Measurements from ENCODE around the gene CNTRL. TPM values are rescaled to one million over a fixed set of nuclear protein-coding genes. Genes with fewer than 3 reads are reported as not detected.
"Not testable (repeated sequence)": the region's sequence is repeated elsewhere in the genome, so short reads cannot be mapped to it uniquely, and the experiment has no call there.

The CNTRL gene, protein sequence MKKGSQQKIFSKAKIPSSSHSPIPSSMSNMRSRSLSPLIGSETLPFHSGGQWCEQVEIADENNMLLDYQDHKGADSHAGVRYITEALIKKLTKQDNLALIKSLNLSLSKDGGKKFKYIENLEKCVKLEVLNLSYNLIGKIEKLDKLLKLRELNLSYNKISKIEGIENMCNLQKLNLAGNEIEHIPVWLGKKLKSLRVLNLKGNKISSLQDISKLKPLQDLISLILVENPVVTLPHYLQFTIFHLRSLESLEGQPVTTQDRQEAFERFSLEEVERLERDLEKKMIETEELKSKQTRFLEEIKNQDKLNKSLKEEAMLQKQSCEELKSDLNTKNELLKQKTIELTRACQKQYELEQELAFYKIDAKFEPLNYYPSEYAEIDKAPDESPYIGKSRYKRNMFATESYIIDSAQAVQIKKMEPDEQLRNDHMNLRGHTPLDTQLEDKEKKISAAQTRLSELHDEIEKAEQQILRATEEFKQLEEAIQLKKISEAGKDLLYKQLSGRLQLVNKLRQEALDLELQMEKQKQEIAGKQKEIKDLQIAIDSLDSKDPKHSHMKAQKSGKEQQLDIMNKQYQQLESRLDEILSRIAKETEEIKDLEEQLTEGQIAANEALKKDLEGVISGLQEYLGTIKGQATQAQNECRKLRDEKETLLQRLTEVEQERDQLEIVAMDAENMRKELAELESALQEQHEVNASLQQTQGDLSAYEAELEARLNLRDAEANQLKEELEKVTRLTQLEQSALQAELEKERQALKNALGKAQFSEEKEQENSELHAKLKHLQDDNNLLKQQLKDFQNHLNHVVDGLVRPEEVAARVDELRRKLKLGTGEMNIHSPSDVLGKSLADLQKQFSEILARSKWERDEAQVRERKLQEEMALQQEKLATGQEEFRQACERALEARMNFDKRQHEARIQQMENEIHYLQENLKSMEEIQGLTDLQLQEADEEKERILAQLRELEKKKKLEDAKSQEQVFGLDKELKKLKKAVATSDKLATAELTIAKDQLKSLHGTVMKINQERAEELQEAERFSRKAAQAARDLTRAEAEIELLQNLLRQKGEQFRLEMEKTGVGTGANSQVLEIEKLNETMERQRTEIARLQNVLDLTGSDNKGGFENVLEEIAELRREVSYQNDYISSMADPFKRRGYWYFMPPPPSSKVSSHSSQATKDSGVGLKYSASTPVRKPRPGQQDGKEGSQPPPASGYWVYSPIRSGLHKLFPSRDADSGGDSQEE (N-terminal part only)
- 85.8 and 86.2 TPM in 2 replicates for total RNA-seq

DNA sequence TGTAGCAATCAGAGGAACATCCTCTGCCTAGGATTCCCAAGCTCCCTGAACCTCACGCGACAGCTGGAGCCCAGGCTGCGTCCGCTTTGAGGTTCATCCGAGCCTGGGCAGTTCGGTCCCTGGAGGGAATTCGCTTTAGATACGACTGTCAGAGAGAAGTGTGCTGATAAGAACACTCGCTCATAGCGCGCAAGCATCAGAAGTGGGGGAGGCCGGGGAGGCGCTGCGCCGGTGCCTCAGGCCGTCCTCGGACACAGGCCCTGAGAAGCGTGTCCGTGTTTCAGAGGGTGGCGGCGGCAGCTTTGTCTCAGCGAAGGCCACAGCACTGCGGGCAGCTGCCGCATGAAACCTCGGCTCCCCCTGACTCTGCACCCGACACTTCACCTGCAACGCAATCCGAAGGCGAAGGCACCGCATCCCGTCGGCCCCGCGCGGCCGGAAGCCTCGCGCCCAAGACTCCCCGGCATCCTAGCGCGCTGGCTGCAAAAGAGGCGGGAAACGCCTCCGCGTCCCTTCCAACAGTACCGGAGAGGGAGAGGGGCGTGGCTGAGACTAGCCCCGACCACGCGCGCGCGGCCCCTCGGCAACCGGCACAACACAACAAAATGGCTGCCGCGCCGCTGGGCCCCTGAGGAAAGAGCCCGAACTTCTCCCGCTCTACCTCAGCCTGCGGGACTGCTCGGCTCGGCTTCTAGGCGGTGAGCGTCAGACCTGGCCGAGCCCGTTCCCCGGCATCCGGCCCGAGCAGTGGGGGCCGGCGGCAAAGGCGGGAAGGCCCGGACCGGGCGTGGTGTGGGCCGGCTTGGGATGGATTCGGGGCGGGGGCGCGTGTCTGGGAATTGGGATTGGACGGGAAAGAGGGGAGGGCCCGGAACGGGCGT lies at the start of gene CNTRL:
CNTRL (plus strand) TSS at position 586 of the 881 bp plus-strand sequence. CDS start 13,372 bp downstream, outside the sequence.
- intact Hi-C loops (cut with micrococcal nuclease): loop anchor here (1.0 to 10.0 kb wide), 9 partner anchors 47 to 460 kb away; partner anchors contain the start of genes PHF19, PSMD5, RAB14 and TRAF1

DNA sequence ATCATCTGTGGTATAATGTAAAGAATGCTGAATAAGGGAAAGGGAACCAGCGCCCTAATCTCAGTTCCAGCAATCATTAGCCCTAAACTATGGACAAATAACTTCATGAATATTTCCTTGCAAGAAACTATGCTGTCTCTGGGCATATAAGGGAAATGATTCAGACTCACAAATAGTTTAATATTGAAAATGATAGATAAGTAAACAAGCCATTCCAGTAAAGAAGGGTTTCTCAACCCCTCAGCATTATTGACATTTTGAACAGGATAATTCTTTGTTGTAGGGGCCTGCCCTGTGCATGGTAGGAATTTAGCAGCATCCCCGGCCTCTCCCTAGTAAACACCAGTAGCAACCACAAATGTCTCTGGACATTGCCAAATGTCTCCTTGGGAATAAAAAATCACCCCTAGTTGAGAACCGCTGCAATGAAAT lies 48.5 kb upstream of the CNTRL start:
- intact Hi-C loops (cut with micrococcal nuclease): no loop called here

DNA sequence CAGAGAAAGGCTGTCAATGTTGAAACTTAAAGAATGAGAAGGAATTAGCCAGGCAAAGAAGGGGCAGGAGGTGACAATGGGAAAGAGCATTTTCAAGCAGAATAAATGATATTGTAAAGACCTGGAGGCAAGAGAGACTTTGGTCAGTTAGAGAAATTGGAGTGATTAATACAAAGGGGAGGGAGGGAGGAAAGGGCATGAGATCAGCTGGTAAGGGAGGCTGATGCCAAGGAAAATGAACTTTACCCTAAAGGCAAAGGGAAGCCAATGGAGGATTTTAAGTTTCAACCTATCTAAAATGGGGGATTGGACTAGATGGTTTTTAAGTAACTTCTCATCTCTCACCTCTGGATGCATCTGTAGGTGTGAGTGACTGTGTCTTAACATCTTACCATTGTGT lies 48.0 kb upstream of the CNTRL start:
- intact Hi-C loops (cut with micrococcal nuclease): no loop called here

DNA sequence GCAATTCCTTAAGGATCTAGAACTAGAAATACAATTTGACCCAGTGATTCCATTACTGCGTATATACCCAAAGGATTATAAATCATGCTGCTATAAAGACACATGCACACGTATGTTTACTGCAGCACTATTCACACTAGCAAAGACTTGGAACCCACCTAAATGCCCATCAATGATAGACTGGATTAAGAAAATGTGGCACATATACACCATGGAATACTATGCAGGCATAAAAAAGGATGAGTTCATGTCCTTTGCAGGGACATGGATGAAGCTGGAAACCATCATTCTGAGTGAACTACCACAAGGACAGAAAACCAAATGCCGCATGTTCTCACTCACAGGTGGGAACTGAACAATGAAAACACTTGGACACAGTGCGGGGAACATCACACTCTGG lies 46.5 kb upstream of the CNTRL start:
- intact Hi-C loops (cut with micrococcal nuclease): not testable (repeated sequence)

DNA sequence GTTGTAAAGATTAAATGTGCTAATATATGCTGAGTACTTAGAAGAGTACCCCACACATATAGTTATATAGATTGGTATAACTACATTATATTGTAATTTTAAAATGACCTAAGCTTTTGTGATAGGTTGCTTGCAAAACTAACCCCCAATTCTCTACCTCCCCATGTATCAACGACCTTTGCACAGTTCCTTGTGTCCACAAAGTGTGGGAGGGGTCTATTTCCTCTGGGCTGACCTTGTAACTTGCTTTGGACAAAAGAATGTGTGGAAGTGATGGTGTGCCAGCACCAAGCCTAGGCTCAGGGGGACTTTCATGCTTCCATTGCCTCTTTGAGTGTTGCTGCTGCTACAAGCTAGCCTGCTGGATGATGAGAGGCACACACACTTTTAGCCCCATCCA lies 45.3 kb upstream of the CNTRL start:
- intact Hi-C loops (cut with micrococcal nuclease): no loop called here

DNA sequence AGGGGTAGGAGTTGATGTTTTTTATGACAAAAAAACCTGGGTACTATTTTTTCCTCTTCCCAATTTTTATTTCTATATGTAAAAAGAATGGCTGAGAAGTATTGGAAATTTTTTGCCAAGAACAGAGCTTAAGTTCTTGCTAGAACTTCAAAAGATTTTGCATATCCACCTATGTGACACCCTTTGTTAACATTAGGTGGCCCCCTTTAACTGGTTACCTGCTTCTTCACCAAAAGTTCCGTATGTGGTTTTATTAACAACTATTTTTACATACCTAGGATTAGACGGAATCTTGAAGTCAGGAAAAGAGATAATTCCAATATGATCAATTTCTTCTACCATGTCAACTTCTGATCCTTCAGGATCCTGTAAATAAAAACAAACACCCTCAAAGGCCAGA lies 40.2 kb upstream of the CNTRL start:
- intact Hi-C loops (cut with micrococcal nuclease): no loop called here

DNA sequence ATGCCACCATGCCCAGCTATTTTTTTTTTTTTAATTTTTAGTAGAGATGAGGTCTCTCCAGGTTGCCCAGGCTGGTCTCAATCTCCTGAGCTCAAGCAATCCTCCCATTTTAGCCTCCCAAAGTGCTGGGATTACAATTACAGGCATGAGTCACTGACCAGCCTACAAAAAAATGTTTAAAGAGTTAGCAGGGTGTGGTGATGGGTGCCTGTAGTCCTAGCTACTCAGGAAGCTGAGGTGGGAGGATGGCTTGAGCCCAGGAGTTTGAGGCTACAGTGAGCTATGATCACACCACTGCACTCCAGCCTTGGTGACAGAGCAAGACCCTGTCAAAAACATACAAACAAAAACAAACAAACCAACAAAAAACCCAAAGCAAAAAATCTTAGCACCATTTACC lies 39.0 kb upstream of the CNTRL start:
- intact Hi-C loops (cut with micrococcal nuclease): not testable (repeated sequence)

DNA sequence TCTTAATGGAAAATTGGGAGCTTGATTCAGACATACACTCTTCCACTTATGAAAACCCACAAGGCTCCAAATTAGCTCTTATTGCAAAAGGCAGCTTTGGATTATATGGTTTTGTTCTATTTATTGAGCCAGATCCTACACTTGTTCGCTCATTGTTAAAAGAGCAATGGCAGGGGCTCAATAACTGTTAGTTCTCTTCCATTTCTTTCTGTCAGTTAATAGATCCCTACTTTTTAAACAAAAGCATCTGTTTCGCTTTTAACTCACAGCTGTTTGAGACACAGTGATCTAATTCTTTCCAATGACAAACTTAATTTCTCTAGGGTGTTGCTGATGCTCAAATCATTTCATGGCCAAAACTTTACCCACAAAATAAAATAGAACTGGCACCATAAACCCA lies 36.4 kb upstream of the CNTRL start:
- intact Hi-C loops (cut with micrococcal nuclease): no loop called here

DNA sequence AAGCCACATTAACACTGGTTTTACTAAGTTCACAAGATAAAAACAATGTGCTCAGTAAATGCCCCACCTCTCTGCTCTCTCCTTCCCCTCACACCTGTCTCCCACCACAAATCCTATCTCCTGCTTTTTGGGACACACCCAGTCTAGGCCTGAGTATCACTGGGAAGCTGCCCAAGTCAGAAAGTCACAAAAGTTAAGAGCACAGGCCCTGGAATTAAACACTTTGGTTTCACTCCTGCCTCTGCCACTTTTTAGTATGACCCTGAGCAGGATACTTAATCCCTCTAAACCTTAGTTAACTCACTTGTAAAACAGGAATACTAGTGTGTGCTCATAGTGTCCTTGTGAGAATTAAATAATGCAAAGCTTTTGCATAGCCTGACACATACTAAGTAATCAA lies 36.0 kb upstream of the CNTRL start:
- intact Hi-C loops (cut with micrococcal nuclease): no loop called here

DNA sequence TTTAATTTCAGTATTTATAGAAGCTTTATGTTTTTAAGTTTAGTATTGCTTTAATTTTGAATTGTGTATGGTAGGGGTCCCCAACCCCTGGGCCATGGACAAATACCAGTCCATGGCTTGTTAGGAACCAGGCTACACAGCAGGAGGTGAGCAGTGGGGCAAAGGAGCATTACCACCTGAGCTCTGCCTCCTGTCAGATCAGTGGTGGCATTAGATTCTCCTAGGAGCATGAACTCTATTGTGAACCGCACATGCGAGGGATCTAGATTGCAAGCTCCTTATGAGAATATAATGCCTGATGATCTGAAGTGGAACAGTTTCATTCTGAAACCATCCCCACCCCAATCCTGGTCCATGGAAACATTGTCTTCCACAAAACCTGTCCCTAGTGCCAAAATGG lies 26.6 kb upstream of the CNTRL start:
- intact Hi-C loops (cut with micrococcal nuclease): no loop called here

DNA sequence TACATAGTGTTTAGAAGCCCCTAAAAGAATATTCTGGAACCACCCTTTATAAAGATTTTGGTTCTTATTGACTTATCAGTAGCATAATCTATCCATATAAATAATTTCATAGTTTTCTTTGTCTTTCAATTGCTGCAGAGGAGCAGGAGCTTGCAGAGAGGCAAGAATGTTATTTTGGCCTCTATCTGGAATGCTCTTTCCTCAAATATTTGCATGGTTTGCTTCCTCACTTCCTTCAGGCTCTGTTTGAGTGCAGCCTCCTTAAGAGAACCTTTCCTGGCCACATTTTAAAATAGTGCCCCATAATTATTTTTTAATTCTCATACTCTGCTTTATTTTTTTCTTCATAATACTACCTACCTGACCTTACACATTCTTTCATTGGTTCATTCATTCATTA lies 26.1 kb upstream of the CNTRL start:
- intact Hi-C loops (cut with micrococcal nuclease): no loop called here

DNA sequence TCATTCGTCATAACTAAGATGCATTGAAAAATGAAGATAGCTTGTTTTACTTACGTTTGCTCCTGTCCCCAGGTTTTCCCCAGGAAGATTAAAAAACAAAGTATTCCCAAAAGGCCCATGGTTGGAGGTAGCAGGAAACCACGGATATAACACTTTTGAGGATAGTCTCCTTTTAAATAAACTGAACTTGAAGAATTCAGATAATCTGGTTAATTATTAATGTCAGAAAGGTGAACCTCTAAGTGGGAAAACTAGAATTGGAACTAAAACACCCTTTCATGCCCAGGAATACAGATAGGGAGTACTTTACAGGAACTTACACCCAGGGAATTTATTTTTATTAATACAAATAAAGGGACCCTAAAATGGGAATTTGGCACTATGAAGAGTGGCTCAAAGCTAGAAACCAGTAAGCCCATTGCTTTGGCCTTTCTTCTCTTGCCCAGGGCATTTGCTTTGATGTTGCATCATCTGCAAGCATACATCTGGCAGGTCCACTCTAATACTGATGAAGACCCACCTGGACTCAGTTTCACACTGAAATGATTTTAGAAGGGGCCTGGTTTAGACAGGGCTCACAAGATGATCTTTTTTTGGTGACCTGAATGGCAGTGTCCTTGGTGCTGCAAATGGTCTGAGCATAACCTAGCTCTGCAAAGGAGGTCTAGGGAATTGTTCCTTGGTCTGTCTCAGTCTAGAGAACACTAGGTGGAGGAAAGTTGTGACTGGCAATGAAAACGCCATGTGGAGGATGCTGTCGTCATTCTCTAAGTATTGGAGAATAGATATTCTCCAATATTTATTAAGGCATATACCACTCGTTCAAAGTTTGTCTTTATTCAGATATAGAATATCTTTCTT lies 24.4 kb upstream of the CNTRL start, which contains the start of gene C5:
C5 (minus strand) TSS at position 148 of the 861 bp plus-strand sequence; CDS start at position 119, 29 bp downstream.
- intact Hi-C loops (cut with micrococcal nuclease): no loop called here

DNA sequence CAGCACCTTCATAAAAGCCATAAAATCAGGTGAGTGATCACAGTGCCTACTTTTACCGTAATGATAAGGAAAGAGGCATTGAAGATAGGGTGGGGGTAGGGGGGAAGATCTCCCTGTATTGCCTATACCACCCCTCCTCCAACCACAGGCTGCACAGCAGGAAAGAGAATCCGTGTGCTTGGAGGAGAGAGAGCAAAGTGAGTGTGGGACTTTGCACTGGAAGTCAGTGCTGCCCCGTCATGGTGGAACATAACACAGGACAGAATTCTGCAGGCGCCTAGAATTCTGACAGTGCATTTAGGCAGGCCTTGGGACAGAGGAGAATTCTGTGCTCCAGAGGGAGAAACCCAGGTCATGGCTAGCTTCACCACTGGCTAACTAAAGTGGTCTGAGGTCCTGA lies 21.2 kb upstream of the CNTRL start:
- intact Hi-C loops (cut with micrococcal nuclease): no loop called here

DNA sequence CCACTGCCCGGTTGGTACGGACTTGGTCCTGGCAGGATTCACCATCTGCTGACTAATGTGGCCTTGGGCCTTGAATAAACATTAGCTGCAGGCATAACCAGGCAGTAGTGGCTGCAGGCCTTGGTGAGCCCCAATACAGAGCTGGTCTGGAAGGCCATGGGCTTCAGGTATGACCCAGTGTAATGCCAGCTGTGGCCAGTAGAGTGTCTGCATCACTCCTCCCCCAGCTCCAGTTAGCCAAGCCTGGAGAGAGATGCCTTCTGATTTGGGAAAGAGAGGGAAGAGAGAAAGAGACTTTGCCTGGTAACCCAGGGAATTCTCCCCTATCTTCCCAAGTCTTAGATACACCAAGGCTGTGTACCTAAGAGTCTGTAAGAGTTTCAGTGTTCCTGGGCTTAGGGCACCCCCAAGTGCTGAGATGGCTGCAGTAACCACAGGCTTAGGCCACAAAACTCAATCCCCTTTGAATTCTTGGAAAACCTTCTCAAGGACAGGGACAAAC lies 19.1 kb upstream of the CNTRL start:
- intact Hi-C loops (cut with micrococcal nuclease): no loop called here

DNA sequence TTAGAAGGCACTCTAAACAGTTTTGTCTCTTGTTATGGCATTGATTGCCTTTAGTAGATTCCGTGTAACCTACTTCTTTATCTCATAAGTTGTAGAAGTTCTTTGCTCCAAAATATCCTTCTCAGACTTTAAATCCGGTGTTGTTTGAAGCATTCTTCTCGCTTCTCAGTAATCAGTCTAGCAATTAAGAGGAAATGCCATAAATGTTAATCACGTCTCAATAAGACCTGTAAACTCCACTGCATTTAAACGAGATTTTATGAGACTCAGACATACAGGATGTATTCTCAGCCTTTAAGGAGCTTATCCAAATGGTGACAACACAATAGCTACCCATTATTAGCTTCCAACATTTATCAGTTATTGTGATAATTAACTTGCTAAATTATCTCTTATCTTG lies 16.9 kb upstream of the CNTRL start:
- intact Hi-C loops (cut with micrococcal nuclease): no loop called here

DNA sequence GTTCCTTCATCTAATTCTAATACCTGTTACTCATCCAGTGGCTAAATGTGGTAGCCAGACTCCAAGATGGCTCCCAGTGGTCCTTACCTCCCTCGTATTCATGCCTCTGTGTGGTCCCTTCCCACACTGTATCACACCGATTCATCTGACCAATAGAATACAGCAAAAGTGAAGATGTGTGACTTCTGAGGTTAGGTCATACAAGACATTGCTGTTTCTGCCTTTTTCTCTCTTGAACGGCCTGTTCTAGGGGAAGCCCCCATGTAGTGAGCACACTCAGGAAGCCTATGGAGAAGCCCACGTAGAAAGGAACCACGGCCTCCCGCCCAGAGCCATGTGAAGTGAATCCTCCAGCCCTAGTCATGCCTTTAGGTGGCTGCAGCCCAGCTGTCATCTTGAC lies 15.2 kb upstream of the CNTRL start:
- intact Hi-C loops (cut with micrococcal nuclease): no loop called here

DNA sequence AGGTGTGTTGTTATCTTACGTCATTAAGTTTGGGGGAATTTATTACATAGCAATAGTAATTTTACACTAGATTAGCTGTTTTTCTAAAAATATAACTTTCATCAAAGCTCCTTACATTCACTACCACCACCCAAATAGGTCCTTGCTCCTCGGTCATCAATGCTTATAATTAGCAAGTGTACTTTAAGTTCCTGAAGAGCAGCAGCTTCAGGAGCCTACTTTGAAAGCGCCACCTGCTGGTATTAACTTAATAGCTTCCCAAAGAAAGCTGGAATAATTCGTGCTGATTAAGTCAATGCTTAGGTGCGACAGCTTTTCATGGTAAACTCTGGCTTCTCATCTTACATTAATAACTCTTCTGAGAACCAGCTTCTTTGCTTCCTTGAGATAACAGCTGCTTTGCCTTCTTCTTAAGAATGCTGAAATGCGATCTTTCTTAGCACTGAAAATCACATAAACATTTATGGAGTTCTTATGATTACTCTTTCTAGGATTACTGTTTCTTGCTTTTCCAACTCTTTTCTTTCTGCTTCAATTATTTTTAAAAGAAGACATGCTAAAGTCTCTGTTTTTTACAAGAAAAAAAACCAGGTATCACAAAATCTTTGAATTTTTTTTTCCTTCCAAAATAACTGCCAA lies 14.6 kb upstream of the CNTRL start:
- intact Hi-C loops (cut with micrococcal nuclease): loop anchor here (1.0 kb wide), 3 partner anchors 79 to 317 kb away; no protein-coding TSS in a partner anchor

DNA sequence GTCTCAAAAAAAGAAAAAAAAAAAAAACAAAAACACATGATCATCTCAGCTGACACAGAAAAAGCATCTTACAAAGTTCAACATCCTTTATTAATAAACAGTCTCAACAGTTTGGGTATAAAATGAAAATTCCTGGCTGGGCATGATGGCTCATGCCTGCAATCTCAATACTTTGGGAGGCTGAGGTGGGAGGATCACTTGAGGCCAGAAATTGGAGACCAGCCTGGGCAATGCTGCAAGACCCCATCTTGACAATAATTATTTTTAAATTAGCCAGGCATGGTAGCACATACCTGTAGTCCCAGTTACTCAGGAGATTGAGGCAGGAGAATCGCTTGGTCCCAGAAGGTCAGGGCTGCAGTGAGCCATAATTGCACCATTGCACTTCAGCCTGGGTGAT lies 7.9 kb upstream of the CNTRL start:
- intact Hi-C loops (cut with micrococcal nuclease): no loop called here

DNA sequence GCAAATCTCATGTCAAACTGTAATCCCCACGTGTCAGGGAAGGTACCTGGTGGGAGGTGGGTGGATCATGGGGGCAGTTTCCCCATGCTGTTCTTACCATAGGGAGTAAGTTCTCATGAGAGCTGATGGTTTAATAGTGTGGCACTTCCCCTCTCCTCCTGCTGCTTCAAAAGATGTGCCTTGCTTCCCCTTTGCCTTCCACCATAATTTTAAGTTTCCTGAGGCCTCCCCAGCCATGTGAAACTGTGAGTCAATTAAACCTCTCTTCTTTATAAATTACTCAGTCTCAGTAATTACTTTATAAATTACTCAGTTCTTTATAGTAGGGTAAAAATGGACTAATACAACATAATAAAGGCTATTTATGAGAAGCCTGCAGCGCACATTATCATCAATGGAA lies 7.1 kb upstream of the CNTRL start:
- intact Hi-C loops (cut with micrococcal nuclease): no loop called here
